Chondrocyte (in vitro differentiated cells): ENCODE results near the gene ZHX3. TPM values are rescaled to one million over a fixed set of nuclear protein-coding genes. Genes with fewer than 3 reads are reported as not detected.

Experiments used
- DNase-seq: peaks from one replicate; pipeline ENCODE4 v3.0.0; 2021; ENCODE audit warnings: mixed read lengths, low spot score
- H3K27ac Mint-ChIP-seq: one replicate; pipeline ENCODE4 v1.8.0; 2021; ENCODE audit warnings: mild to moderate bottlenecking, moderate library complexity, mixed read lengths; ENCODE audit not compliant: unreplicated experiment
- H3K27me3 Mint-ChIP-seq: 2 replicates; pipeline ENCODE4 v1.8.0; 2021; ENCODE audit warnings: low read depth, mixed read lengths
- H3K36me3 Mint-ChIP-seq: 2 replicates; pipeline ENCODE4 v1.8.0; 2021; ENCODE audit warnings: low read depth, mixed read lengths
- H3K4me1 Mint-ChIP-seq: 2 replicates; pipeline ENCODE4 v1.8.0; 2021; ENCODE audit warnings: low read depth, mild to moderate bottlenecking, mixed read lengths
- H3K4me3 Mint-ChIP-seq: one replicate; pipeline ENCODE4 v1.8.0; 2021; ENCODE audit warnings: mild to moderate bottlenecking, moderate library complexity, mixed read lengths; ENCODE audit not compliant: unreplicated experiment
- H3K9me3 Mint-ChIP-seq: 2 replicates; pipeline ENCODE4 v1.8.0; 2021; ENCODE audit warnings: low read depth, mixed read lengths
- total RNA-seq: library from RNA; stranded (reverse); gene quantifications from 3 replicates; pipeline ENCODE4 v1.2.1, GENCODE V29; 2021
- TF ChIP-seq, protein P1 (sequence below): fragments of 200-600 bp; sonication (generic); IDR thresholded peaks from 2 replicates; pipeline ENCODE4 v1.5.0; 2021; ENCODE audit warnings: antibody characterized with exemption, mild to moderate bottlenecking, moderate library complexity

ZHX3 gene
- total RNA-seq, 1 donor from 2014 or later = 52.9 TPM

DNA sequence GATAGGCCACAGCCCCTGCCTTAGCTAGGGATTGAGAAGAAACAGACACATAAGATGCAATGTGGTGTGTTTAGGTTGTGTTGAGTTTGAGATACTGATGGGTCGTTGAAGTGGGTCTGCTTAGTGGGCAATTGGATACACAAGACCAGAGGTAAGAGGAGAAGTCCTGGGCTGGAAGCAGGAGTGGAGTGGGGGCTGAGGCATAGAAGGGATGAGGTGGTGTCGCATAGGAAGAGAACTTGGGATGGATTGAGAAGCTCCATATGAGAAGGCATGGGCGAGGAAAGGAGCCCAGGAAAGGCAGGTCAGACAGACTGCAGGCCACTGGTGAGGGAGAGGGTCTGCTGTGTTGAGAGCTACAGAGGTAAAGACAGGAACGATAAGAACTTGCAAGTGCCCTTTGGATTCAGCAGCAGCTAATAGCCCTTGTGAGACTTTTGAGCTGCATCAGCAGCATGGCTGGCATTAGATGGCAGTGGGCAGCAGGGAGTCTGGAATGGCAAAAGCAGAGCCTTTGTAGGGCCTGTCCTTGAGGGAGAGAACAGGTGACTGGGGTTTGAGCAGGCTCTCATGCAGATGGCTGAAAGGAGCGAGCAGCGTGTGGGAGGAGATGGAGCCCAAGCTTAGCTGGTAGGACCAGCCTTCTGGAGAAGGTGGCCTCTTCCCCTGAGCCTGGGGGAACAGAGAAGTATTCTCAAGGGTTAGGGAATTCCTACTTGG, 147.0 kb downstream of the ZHX3 start:
- H3K4me3 Mint-ChIP-seq = no peak overlapping the region

DNA sequence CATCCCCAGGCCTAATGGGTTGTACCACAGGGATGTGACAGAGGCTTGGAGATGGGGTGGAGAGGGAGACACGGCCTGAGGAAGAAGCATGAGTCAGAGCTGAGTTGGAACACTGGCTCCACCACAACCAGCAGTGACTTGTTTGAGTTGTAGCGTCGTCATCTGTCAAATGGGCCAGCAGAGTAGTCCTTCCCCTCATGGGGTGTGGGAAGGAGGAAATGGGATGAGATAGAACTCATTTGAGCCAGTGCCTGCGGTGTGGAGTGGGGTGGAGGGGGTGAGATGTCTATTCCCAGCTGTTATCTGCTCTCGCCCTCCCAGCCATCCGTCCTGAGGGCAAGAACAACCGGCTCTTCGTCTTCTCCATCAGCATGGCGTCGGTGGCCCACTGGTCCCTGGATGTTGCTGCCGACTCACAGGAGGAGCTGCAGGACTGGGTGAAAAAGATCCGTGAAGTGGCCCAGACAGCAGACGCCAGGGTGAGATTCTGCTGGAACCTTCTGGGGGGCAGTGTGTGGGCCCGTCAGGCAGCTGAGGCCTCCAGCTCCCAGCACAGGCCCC, 147.7 kb downstream of the ZHX3 start:
- peak; percentile 68 for DNase-seq
- Mint-ChIP-seq H3K36me3 (peaks cover 51% of the 10 kb centered on the region), H3K27me3 (no peaks in the 10 kb centered on the region), H3K9me3 (no peaks in the 10 kb centered on the region), H3K27ac (peak overlapping the region; percentile 53), H3K4me3 (no peak overlapping the region), H3K4me1 (peaks cover 23% of the 10 kb centered on the region)
- TF ChIP-seq, protein P1, sequence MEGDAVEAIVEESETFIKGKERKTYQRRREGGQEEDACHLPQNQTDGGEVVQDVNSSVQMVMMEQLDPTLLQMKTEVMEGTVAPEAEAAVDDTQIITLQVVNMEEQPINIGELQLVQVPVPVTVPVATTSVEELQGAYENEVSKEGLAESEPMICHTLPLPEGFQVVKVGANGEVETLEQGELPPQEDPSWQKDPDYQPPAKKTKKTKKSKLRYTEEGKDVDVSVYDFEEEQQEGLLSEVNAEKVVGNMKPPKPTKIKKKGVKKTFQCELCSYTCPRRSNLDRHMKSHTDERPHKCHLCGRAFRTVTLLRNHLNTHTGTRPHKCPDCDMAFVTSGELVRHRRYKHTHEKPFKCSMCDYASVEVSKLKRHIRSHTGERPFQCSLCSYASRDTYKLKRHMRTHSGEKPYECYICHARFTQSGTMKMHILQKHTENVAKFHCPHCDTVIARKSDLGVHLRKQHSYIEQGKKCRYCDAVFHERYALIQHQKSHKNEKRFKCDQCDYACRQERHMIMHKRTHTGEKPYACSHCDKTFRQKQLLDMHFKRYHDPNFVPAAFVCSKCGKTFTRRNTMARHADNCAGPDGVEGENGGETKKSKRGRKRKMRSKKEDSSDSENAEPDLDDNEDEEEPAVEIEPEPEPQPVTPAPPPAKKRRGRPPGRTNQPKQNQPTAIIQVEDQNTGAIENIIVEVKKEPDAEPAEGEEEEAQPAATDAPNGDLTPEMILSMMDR = no peak

More for the DNA sequence above, 147.0 kb downstream of the ZHX3 start:
- Mint-ChIP-seq H3K27me3 (no peaks in the 10 kb centered on the region), H3K9me3 (no peaks in the 10 kb centered on the region), H3K36me3 (peaks cover 47% of the 10 kb centered on the region), H3K4me1 (peaks cover 30% of the 10 kb centered on the region), H3K27ac (peak overlapping the region; percentile 59)
- TF ChIP-seq, protein P1 = no peak
- peak; percentile 28 for DNase-seq

DNA sequence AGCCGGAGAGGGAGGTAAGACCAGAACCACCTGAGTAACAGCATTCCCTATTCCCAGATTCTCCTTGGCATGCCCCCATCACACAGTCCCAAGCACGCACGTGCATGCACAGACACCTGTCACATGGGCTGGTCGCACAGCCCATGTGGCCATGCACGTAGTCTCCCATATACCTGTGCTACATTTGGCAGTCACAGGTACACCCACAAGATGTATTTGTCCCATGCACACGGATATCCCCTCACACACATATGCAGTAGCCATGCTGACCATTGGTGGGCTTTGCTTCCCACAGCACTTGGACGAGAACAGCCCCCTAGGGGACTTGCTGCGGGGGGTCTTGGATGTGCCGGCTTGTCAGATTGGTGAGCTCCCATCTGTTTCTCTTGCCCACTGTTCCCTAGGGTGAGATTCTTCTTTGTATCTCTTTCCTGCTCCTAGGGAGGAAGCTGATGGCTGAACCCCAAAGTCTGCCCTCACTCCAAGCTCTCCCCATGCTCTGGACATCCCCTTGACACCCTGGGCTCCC, 148.3 kb downstream of the ZHX3 start:
- Mint-ChIP-seq H3K4me1 (peaks cover 17% of the 10 kb centered on the region), H3K36me3 (peaks cover 55% of the 10 kb centered on the region), H3K4me3 (no peak overlapping the region), H3K27ac (no peak overlapping the region), H3K27me3 (no peaks in the 10 kb centered on the region), H3K9me3 (no peaks in the 10 kb centered on the region)
- TF ChIP-seq, protein P1 = no peak
- peak; percentile 68 for DNase-seq

DNA sequence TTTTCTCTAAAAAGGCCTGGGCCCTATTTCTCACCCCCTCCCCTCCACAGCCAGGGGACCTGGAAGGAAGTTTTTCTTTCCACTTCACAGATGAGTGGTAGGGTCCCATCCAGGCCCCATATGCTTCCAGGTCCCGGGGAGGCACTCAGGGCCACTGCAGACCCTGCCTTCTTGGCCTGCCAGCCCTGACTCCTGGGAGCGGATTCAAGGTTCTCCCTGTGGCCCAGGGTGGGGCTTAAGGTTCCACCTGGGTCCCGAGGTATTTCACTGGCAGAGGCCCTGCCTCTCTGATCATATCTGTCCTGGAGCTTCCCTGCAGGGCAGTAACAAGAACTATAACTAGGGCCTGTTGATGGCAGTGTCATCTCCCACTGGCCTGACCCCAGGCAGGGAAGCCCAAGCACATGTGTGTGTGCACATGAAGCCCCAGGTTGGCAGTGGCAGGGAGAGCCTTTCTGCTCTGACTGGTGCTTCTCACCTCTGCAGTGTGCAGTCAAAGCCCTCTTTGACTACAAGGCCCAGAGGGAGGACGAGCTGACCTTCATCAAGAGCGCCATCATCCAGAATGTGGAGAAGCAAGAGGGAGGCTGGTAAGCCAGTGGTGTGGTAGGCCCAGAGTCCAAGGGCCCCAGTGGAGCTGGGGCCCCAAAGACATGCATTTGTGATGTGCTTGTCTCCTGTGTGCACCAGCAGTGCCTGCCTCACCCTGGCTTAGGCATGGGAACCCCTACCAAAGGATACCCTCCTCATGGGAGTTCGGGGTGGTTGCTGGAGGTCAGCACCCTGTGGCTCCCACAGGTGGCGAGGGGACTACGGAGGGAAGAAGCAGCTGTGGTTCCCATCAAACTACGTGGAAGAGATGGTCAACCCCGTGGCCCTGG, 149.0 kb downstream of the ZHX3 start:
- H3K4me3 Mint-ChIP-seq = no peak overlapping the region
- peaks cover 10% of the 10 kb centered on the region for H3K4me1 Mint-ChIP-seq
- peaks cover 59% of the 10 kb centered on the region for H3K36me3 Mint-ChIP-seq
- H3K27ac Mint-ChIP-seq = no peak overlapping the region
- DNase-seq = peak; percentile 66
- H3K9me3 Mint-ChIP-seq = no peaks in the 10 kb centered on the region
- H3K27me3 Mint-ChIP-seq = no peaks in the 10 kb centered on the region
- TF ChIP-seq, protein P1 = no peak
